VCaP (cell line): ENCODE data around the gene APOA1.

Source experiments
- H3K27ac ChIP-seq: fragments of 450-650 bp; 2 replicates; pipeline ENCODE4 v1.5.1; 2017
- CTCF ChIP-seq: fragments of 450-650 bp; conservative IDR thresholded peaks from 2 replicates; pipeline ENCODE4 v1.5.1; 2017; ENCODE audit warnings: mild to moderate bottlenecking, moderate library complexity

Gene APOA1

GRCh38 chr11:116790167-116791001 lies 47.0 kb downstream of the APOA1 start:
- H3K27ac ChIP-seq, result no peak overlapping the region
- no peak for TF ChIP-seq CTCF

- no peak for TF ChIP-seq CTCF
- H3K27ac ChIP-seq, result no peak overlapping the region
Observed at GRCh38 chr11:116788975-116789374, 48.4 kb downstream of the APOA1 start.

GRCh38 chr11:116788534-116788933 lies 48.9 kb downstream of the APOA1 start:
- peak overlapping the region; percentile 76 for H3K27ac ChIP-seq
- no peak for TF ChIP-seq CTCF

GRCh38 chr11:116787786-116788486 lies 49.5 kb downstream of the APOA1 start, which contains the start of gene ZPR1:
TSS of gene ZPR1 (minus strand) at chr11:116788023. CDS start at chr11:116787990, 33 bp downstream.
- no peak for TF ChIP-seq CTCF
- peak within 1 kb of the TSS; percentile 76 for H3K27ac ChIP-seq

- H3K27ac ChIP-seq, result peak overlapping the region; percentile 76
- TF ChIP-seq CTCF, result no peak
Observed at GRCh38 chr11:116787436-116787785, 50.0 kb downstream of the APOA1 start.

GRCh38 chr11:116786966-116787365 lies 50.5 kb downstream of the APOA1 start:
- TF ChIP-seq CTCF, result no peak
- H3K27ac ChIP-seq, result peak overlapping the region; percentile 76; the same call in 1 of the 2 replicates

- H3K27ac ChIP-seq, result no peak overlapping the region
- TF ChIP-seq CTCF, result no peak
Observed at GRCh38 chr11:116786326-116786725, 51.1 kb downstream of the APOA1 start.
